Activated CD4-positive, alpha-beta T cell treated with anti-CD3 and anti-CD28 coated beads, Interleukin-2, amount 10 ng/mL, durations not matched to agents 24 days and 14 days (primary cell): Measurements from ENCODE around the gene GPR108. TPM values are rescaled to one million over a fixed set of nuclear protein-coding genes. Genes with fewer than 3 reads are reported as not detected.
"Not testable (repeated sequence)": the region's sequence is repeated elsewhere in the genome, so short reads cannot be mapped to it uniquely, and the experiment has no call there.

Experiments
- DNase-seq: peaks from one replicate; pipeline ENCODE4 v3.0.0; 2022
- H3K27ac Mint-ChIP-seq: one replicate; pipeline ENCODE4 v1.8.0; 2022; ENCODE audit warnings: mild to moderate bottlenecking, mixed read lengths
- H3K27me3 Mint-ChIP-seq: one replicate; pipeline ENCODE4 v1.8.0; 2022; ENCODE audit warnings: mixed read lengths
- H3K36me3 Mint-ChIP-seq: one replicate; pipeline ENCODE4 v1.8.0; 2022; ENCODE audit warnings: low read depth, mild to moderate bottlenecking, mixed read lengths
- H3K4me1 Mint-ChIP-seq: one replicate; pipeline ENCODE4 v1.8.0; 2021; ENCODE audit warnings: mixed read lengths
- H3K4me3 Mint-ChIP-seq: one replicate; pipeline ENCODE4 v1.8.0; 2022; ENCODE audit warnings: mild to moderate bottlenecking, moderate library complexity, mixed read lengths
- H3K9me3 Mint-ChIP-seq: one replicate; pipeline ENCODE4 v1.8.0; 2021; ENCODE audit warnings: mixed read lengths
- intact Hi-C: fragments of 100-400 bp; cut with micrococcal nuclease; formaldehyde crosslinking; loops from one replicate; pipeline ENCODE4 v1.15.1; 2023
- total RNA-seq: library from RNA; stranded (reverse); gene quantifications from 2 replicates; pipeline ENCODE4 v1.2.3, GENCODE V29; 2022

GPR108 gene
- 97.7 and 107 TPM in 2 replicates for total RNA-seq

DNA sequence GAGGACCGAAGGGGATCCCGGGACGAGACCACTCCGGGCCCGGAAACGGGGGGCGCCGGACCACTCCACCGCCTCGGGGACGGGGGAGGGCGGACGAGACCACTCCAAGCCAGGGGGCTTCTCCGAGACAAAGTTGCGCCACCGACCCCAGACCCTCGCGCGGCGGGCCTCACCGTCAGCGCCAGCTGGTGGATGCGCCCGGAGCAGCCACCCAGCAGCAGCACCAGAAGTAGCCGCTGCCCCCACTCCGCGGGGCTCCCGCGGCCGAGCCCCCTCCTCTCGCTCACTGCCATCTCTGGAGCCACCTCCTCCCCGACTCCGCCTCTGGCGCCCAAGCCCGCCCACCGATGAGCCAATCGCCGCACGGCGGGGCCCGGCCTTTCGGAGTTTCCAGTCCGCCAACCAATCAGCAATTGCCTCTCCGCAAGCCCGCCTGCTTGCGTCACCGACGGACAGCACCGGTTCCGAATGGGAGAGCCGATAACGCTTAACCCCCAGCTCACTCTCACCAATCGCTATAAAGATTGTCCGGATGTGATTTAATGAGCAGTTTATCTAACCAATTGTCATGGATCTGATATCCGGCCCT lies at the start of gene GPR108:
Gene GPR108 (minus strand): TSS at position 297 of the 589 bp plus-strand sequence. CDS start 4 bp downstream, at position 293.
- peak within 1 kb of the TSS; percentile 98 for H3K4me3 Mint-ChIP-seq
- intact Hi-C loops: loop anchor here (1.0 to 5.0 kb wide), 7 partner anchors 63 to 1205 kb away; partner anchors contain the start of genes ALKBH7, PET100, TIMM44 and TNFSF9
- DNase-seq: peak; percentile 100
- H3K4me1 Mint-ChIP-seq: peaks cover 39% of the 10 kb centered on the region
- H3K9me3 Mint-ChIP-seq: no peaks in the 10 kb centered on the region
- H3K36me3 Mint-ChIP-seq: peaks cover 27% of the 10 kb centered on the region
- no peaks in the 10 kb centered on the region for H3K27me3 Mint-ChIP-seq
- peak within 1 kb of the TSS; percentile 99 for H3K27ac Mint-ChIP-seq

GRCh38 chr19:6779206-6779605 lies 41.8 kb upstream of the GPR108 start:
- Mint-ChIP-seq H3K4me3 (no peak overlapping the region), H3K36me3 (peaks cover 49% of the 10 kb centered on the region), H3K27ac (peak overlapping the region; percentile 51), H3K27me3 (no peaks in the 10 kb centered on the region), H3K9me3 (peaks cover 18% of the 10 kb centered on the region), H3K4me1 (peaks cover 46% of the 10 kb centered on the region)
- no peak for DNase-seq
- intact Hi-C loops: no loop called here

GRCh38 chr19:6778386-6778785 lies 41.0 kb upstream of the GPR108 start:
- intact Hi-C loops: no loop called here
- Mint-ChIP-seq H3K9me3 (peaks cover 22% of the 10 kb centered on the region), H3K4me1 (peaks cover 51% of the 10 kb centered on the region), H3K27me3 (no peaks in the 10 kb centered on the region), H3K4me3 (peak overlapping the region; percentile 31), H3K27ac (peak overlapping the region; percentile 86), H3K36me3 (peaks cover 52% of the 10 kb centered on the region)
- DNase-seq: no peak

- peaks cover 22% of the 10 kb centered on the region for H3K9me3 Mint-ChIP-seq
- H3K27me3 Mint-ChIP-seq: no peaks in the 10 kb centered on the region
- H3K27ac Mint-ChIP-seq: peak overlapping the region; percentile 54
- intact Hi-C loops: no loop called here
- peaks cover 52% of the 10 kb centered on the region for H3K4me1 Mint-ChIP-seq
- H3K36me3 Mint-ChIP-seq: peaks cover 51% of the 10 kb centered on the region
- peak overlapping the region; percentile 4 for H3K4me3 Mint-ChIP-seq
- DNase-seq: no peak
Measured at GRCh38 chr19:6777434-6777833, 40.1 kb upstream of the GPR108 start.

GRCh38 chr19:6776999-6777398 lies 39.6 kb upstream of the GPR108 start:
- Mint-ChIP-seq H3K36me3 (peaks cover 51% of the 10 kb centered on the region), H3K27me3 (no peaks in the 10 kb centered on the region), H3K27ac (peak overlapping the region; percentile 54), H3K4me3 (peak overlapping the region; percentile 4), H3K9me3 (peaks cover 22% of the 10 kb centered on the region), H3K4me1 (peaks cover 56% of the 10 kb centered on the region)
- intact Hi-C loops: no loop called here
- no peak for DNase-seq

DNA sequence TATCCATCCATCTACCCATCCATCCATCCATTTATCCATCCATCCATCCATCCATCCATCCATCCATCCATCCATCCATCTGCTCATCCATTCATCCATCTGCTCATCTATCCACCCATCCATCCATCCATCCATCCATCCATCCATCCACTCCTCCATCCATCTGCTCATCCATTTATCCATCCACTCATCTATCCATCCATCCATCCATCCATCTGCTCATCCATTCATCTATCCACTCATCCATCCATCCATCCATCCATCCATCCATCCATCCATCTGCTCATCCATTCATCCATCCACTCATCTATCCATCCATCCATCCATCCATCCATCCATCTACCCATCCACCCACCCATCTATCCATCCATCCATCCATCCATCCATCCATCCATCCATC lies 38.7 kb upstream of the GPR108 start:
- intact Hi-C loops, H3K4me3 Mint-ChIP-seq, H3K27me3 Mint-ChIP-seq, DNase-seq: not testable (repeated sequence)
- H3K9me3 Mint-ChIP-seq: peaks cover 22% of the 10 kb centered on the region
- peaks cover 54% of the 10 kb centered on the region for H3K4me1 Mint-ChIP-seq
- H3K27ac Mint-ChIP-seq: peak overlapping the region; percentile 14
- peaks cover 46% of the 10 kb centered on the region for H3K36me3 Mint-ChIP-seq

GRCh38 chr19:6774821-6775707 lies 37.7 kb upstream of the GPR108 start:
- Mint-ChIP-seq H3K27ac (peak overlapping the region; percentile 63), H3K4me1 (peaks cover 54% of the 10 kb centered on the region), H3K4me3 (peak overlapping the region; percentile 70), H3K36me3 (peaks cover 42% of the 10 kb centered on the region), H3K27me3 (no peaks in the 10 kb centered on the region), H3K9me3 (peaks cover 22% of the 10 kb centered on the region)
- intact Hi-C loops: no loop called here
- no peak for DNase-seq

DNA sequence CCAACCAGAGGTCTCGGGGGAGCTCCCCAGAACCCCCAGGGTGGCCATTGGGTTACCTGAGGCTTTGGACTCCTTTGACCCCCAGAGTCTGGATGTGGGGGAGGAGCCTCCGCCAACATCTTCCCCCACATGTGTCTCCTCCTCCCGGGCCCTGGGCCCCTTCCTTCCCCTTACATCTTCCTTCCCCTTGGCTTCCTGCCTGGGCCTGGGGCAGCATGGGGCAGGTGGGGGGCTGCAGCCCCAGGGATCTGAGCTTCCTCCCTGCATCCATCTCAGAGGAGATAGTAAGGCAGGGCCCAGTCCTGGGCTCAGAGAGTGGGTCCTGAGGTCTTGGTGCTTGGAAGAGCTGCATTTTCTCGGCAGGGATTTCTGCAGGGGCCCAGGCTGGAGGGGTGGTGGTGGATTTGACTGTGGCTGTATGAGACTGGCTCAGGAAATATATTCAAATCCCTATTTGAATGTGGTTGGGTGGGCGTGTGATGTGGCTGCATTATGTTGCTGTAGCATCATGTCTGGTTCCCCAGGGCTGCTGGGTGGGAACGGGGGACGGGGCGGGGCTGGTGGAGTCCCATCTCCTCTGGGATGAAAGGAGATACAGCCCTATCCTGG lies 36.0 kb upstream of the GPR108 start:
- Mint-ChIP-seq H3K4me1 (peaks cover 52% of the 10 kb centered on the region), H3K9me3 (peaks cover 22% of the 10 kb centered on the region), H3K36me3 (peaks cover 41% of the 10 kb centered on the region), H3K27me3 (no peaks in the 10 kb centered on the region), H3K4me3 (peak overlapping the region; percentile 99), H3K27ac (peak overlapping the region; percentile 95)
- intact Hi-C loops: loop anchor here (1.0 to 2.0 kb wide), 2 partner anchors 28 to 41 kb away; no protein-coding TSS in a partner anchor
- DNase-seq: peak; percentile 86

GRCh38 chr19:6772866-6773322 lies 35.5 kb upstream of the GPR108 start:
- Mint-ChIP-seq H3K27ac (peak overlapping the region; percentile 95), H3K4me3 (peak overlapping the region; percentile 99), H3K4me1 (peaks cover 52% of the 10 kb centered on the region), H3K27me3 (no peaks in the 10 kb centered on the region), H3K36me3 (peaks cover 35% of the 10 kb centered on the region), H3K9me3 (peaks cover 22% of the 10 kb centered on the region)
- intact Hi-C loops: loop anchor here (1.0 to 2.0 kb wide), 5 partner anchors 28 to 256 kb away; no protein-coding TSS in a partner anchor
- no peak for DNase-seq

DNA sequence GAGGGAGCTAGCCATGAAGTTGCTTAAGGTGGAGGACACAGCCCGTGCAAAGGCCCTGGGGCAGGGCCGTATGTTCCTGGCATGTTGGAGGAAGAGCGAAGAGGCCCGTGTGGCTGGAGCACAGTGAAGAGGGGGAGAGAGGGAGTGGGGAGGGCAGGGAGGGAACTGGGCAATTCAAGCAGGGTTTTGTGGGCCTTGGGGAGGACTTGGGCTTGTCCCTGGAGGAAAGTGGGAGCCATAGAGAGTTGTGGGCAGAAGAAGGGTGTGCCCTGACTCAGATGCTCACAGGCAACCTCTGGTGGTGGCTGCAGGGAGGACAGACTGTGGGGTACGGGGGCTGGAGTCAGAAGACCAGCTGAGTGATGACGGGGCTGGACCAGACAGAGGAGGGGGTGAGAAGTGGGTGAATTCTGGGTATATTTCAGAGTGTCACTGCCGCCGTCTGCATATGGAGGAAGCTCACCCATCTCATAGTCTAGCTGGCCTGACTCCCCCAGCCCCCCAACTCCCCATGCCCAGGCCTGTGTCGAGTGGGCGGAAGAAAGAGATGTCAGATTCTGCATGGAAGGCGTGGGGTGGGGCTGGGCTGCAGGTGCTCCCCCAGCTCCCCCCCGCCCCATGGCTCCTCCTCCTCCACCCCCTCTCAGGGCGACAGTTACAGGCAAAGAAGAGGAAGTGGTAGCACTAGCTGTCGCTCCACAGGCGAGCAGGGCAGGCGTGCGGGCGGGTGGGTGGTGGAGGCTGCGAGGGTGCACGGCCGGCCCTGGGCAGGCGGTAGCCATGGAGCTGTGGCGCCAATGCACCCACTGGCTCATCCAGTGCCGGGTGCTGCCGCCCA lies 34.9 kb upstream of the GPR108 start, which contains the start of gene VAV1:
Gene VAV1 (plus strand): TSS at position 681 of the 838 bp plus-strand sequence. CDS start 100 bp downstream, at position 781.
- intact Hi-C loops: loop anchor here (1.0 to 2.0 kb wide), 4 partner anchors 34 to 255 kb away; no protein-coding TSS in a partner anchor
- peak; percentile 92 for DNase-seq
- Mint-ChIP-seq H3K27me3 (no peaks in the 10 kb centered on the region), H3K9me3 (peaks cover 21% of the 10 kb centered on the region), H3K36me3 (peaks cover 31% of the 10 kb centered on the region), H3K4me3 (peak within 1 kb of the TSS; percentile 99), H3K4me1 (peaks cover 53% of the 10 kb centered on the region), H3K27ac (peak within 1 kb of the TSS; percentile 95)

GRCh38 chr19:6771648-6772027 lies 34.3 kb upstream of the GPR108 start:
- H3K27me3 Mint-ChIP-seq, DNase-seq: not testable (repeated sequence)
- peak overlapping the region; percentile 95 for H3K27ac Mint-ChIP-seq
- intact Hi-C loops: loop anchor here (1.0 to 2.0 kb wide), 4 partner anchors 33 to 254 kb away; no protein-coding TSS in a partner anchor
- H3K4me3 Mint-ChIP-seq: peak overlapping the region; percentile 99
- H3K4me1 Mint-ChIP-seq: peaks cover 52% of the 10 kb centered on the region
- peaks cover 16% of the 10 kb centered on the region for H3K9me3 Mint-ChIP-seq
- peaks cover 25% of the 10 kb centered on the region for H3K36me3 Mint-ChIP-seq

GRCh38 chr19:6769006-6769619 lies 31.7 kb upstream of the GPR108 start:
- DNase-seq: peak; percentile 66
- H3K4me1 Mint-ChIP-seq: peaks cover 52% of the 10 kb centered on the region
- peaks cover 8% of the 10 kb centered on the region for H3K36me3 Mint-ChIP-seq
- no peaks in the 10 kb centered on the region for H3K27me3 Mint-ChIP-seq
- no peak overlapping the region for H3K4me3 Mint-ChIP-seq
- peaks cover 3% of the 10 kb centered on the region for H3K9me3 Mint-ChIP-seq
- intact Hi-C loops: no loop called here
- H3K27ac Mint-ChIP-seq: peak overlapping the region; percentile 66
